HepG2 (cell line): ENCODE results near the gene PHF3. TPM values are rescaled to one million over a fixed set of nuclear protein-coding genes. Genes with fewer than 3 reads are reported as not detected.
A peak's percentile ranks its signal among the peaks of the same experiment; 100 is the strongest.

Experiments
- ATAC-seq: fragments of 200-7000 bp; cut with Tn5 transposase; 3 replicates; pipeline ENCODE4 v1.9.1; 2020; ENCODE audit warnings: mild to moderate bottlenecking, moderate library complexity
- BruUV-seq: library from RNA; stranded (reverse); fragments of 400-500 nt; replicated peaks from 2 replicates; lab custom pipeline; 2021; lab: Mats Ljungman, UMichigan
- CTCF ChIA-PET: fragments of 300-600 bp; formaldehyde crosslinking; extraction: SDS; loops from one replicate; lab custom pipeline; 2021; ENCODE audit warnings: low total read pairs, inconsistent platforms, low intra/inter-chr PET ratio; lab: Yijun Ruan, JAX
- POLR2A ChIA-PET: fragments of 350-600 bp; sonication (Branson Sonifier 250); formaldehyde crosslinking; loops from one replicate; lab custom pipeline; 2020; ENCODE audit warnings: antibody characterized with exemption, inconsistent platforms; lab: Yijun Ruan, JAX
- DNase-seq: peaks from one replicate; pipeline ENCODE4 v3.0.0-alpha.2; 2015; ENCODE audit warnings: low spot score
- FAIRE-seq: peaks from 3 replicates; lab custom pipeline; 2011; peaks lifted over from hg19 to GRCh38; lab: Jason Lieb, UNC
- H2AFZ ChIP-seq: one replicate; pipeline ENCODE4 v1.6.1; 2011; ENCODE audit warnings: low read length, inconsistent platforms
- H3K27ac ChIP-seq: fragments of 300-600 bp; 3 replicates; pipeline ENCODE4 v1.8.0; 2011; ENCODE audit warnings: mixed run types, mild to moderate bottlenecking, mixed read lengths, low read length, inconsistent platforms; ENCODE audit not compliant: insufficient read depth; ENCODE audit errors: extremely low read length
- H3K27me3 ChIP-seq, 2 experiments: fragments of 200-600 bp in 1 of 2; 2 replicates in 1 of 2; 3 replicates in 1 of 2; pipeline versions ENCODE4 v1.6.0 to v1.8.0; 2011; ENCODE audit warnings: low read length in 2 of 2, mild to moderate bottlenecking in 2 of 2, moderate library complexity in 2 of 2, inconsistent platforms in 1 of 2; ENCODE audit not compliant: insufficient read depth in 2 of 2, control insufficient read depth in 1 of 2
- H3K36me3 ChIP-seq, 2 experiments: fragments of 200-600 bp in 1 of 2; replicated peaks in 1 of 2; 2 replicates in 1 of 2; 3 replicates in 1 of 2; pipeline versions ENCODE4 v1.5.1 to v1.8.0; 2011; ENCODE audit warnings: low read length in 2 of 2, inconsistent platforms in 1 of 2; ENCODE audit not compliant: insufficient read depth in 2 of 2, control insufficient read depth in 1 of 2
- H3K4me1 ChIP-seq: 2 replicates; pipeline ENCODE4 v1.5.1; 2012; ENCODE audit warnings: low read length, inconsistent platforms; ENCODE audit not compliant: insufficient read depth
- H3K4me2 ChIP-seq: 2 replicates; pipeline ENCODE4 v1.6.0; 2011; ENCODE audit warnings: low read depth, low read length, inconsistent platforms
- H3K4me3 ChIP-seq, 3 experiments: fragments of 200-600 bp in 1 of 3; sonication (generic), shearing (Covaris generic) in 1 of 3; replicated peaks in 1 of 3; 2 replicates each; pipeline ENCODE4 v1.5.1; 2011 to 2016; ENCODE audit warnings: low read length in 3 of 3, inconsistent platforms in 2 of 3, low read depth in 2 of 3, mild to moderate bottlenecking in 2 of 3, control low read depth in 1 of 3, mixed read lengths in 1 of 3; ENCODE audit not compliant: insufficient read depth in 1 of 3
- H3K79me2 ChIP-seq: one replicate; pipeline ENCODE4 v1.6.1; 2011; ENCODE audit warnings: low read length, inconsistent platforms; ENCODE audit not compliant: insufficient read depth
- H3K9ac ChIP-seq: 2 replicates; pipeline ENCODE4 v1.6.0; 2011; ENCODE audit warnings: mild to moderate bottlenecking, low read depth, low read length, inconsistent platforms; ENCODE audit not compliant: insufficient read depth
- H3K9me3 ChIP-seq: 2 replicates; pipeline ENCODE4 v1.5.1; 2012; ENCODE audit warnings: mild to moderate bottlenecking, low read length
- H4K20me1 ChIP-seq: 2 replicates; pipeline ENCODE4 v1.6.0; 2011; ENCODE audit warnings: inconsistent platforms, mild to moderate bottlenecking, low read length, moderate library complexity; ENCODE audit not compliant: insufficient read depth
- FOXA3 ChIP-seq: IDR thresholded peaks from 2 replicates; pipeline ENCODE4 v1.6.1; 2016; ENCODE audit warnings: missing genetic modification reagents, missing compliant biosample characterization
- FOXJ3 ChIP-seq: sonication (generic); formaldehyde crosslinking; IDR thresholded peaks from 2 replicates; pipeline ENCODE4 v1.4.0; 2020; ENCODE audit warnings: missing genetic modification reagents, mild to moderate bottlenecking, borderline replicate concordance
- HNF4A ChIP-seq: sonication (generic); formaldehyde crosslinking; IDR thresholded peaks from 2 replicates; pipeline ENCODE4 v1.4.0; 2020; ENCODE audit warnings: missing genetic modification reagents
- KAT7 ChIP-seq: IDR thresholded peaks from 2 replicates; pipeline ENCODE4 v1.6.1; 2018; ENCODE audit warnings: borderline replicate concordance, missing compliant biosample characterization
- KLF13 ChIP-seq: sonication (generic); formaldehyde crosslinking; IDR thresholded peaks from 2 replicates; pipeline ENCODE4 v1.4.0; 2020; ENCODE audit warnings: mild to moderate bottlenecking, missing genetic modification reagents
- MAF1 ChIP-seq: sonication (generic); formaldehyde crosslinking; IDR thresholded peaks from 2 replicates; pipeline ENCODE4 v1.5.0; 2020; ENCODE audit warnings: missing genetic modification reagents, borderline replicate concordance
- MAX ChIP-seq: IDR thresholded peaks from 2 replicates; pipeline ENCODE4 v1.6.1; 2012; ENCODE audit warnings: inconsistent platforms
- NFIC ChIP-seq: IDR thresholded peaks from 2 replicates; pipeline ENCODE4 v1.6.1; 2012; ENCODE audit warnings: mild to moderate bottlenecking, low read length, inconsistent platforms
- PHF5A ChIP-seq: IDR thresholded peaks from one replicate; pipeline ENCODE4 v1.6.1; 2018; ENCODE audit warnings: low read depth, missing genetic modification reagents; ENCODE audit not compliant: unreplicated experiment
- THAP8 ChIP-seq: sonication (generic); formaldehyde crosslinking; IDR thresholded peaks from 2 replicates; pipeline ENCODE4 v1.5.1; 2020; ENCODE audit warnings: missing genetic modification reagents, mild to moderate bottlenecking, borderline replicate concordance
- ZKSCAN5 ChIP-seq: sonication (generic); formaldehyde crosslinking; IDR thresholded peaks from 2 replicates; pipeline ENCODE4 v1.5.1; 2020; ENCODE audit warnings: mild to moderate bottlenecking, missing genetic modification reagents
- ZNF354B ChIP-seq: sonication (generic); formaldehyde crosslinking; IDR thresholded peaks from 2 replicates; pipeline ENCODE4 v1.8.0; 2022; ENCODE audit warnings: mild to moderate bottlenecking, missing genetic modification reagents
- in situ Hi-C: cut with HindIII; loops from 2 replicates; pipeline ENCODE4 v1.10.0; 2017; ENCODE audit warnings: low pct_unique_long_range_greater_than_20kb; ENCODE audit not compliant: extremely low pct_ligation_motif_present
- intact Hi-C: fragments of 100-400 bp; cut with micrococcal nuclease; formaldehyde crosslinking; loops from one replicate; pipeline ENCODE4 v1.10.0; 2022; ENCODE audit not compliant: unreplicated experiment
- polyA plus RNA-seq, 8 experiments: library from polyadenylated mRNA; depleted of rRNA in 3 of 8; stranded (reverse) in 7 of 8; unstranded in 1 of 8; fragments of >200 nt; fragmentation: Illumina TruSeq in 4 of 8; extraction: Trizol in 4 of 8; gene quantifications; 2 replicates each; pipeline versions ENCODE4 v1.2.1 to v1.2.3, GENCODE V29; 2011 to 2016; ENCODE audit warnings: low read depth in 4 of 8, missing spikeins in 1 of 8, mixed read lengths in 1 of 8; ENCODE audit not compliant: insufficient read depth in 1 of 8
- total RNA-seq, 5 experiments: library from RNA; depleted of rRNA; stranded (reverse); fragments of >200 nt; fragmentation: Illumina TruSeq; extraction: Trizol; gene quantifications; 2 replicates each; pipeline ENCODE4 v1.2.3, GENCODE V29; 2016; ENCODE audit warnings: low read depth in 1 of 5
- TF ChIP-seq, protein P1 (sequence below): IDR thresholded peaks from 2 replicates; pipeline ENCODE4 v1.6.1; 2018; ENCODE audit warnings: missing genetic modification reagents, mild to moderate bottlenecking, missing compliant biosample characterization
- TF ChIP-seq, protein P2 (sequence below): sonication (generic); IDR thresholded peaks from 2 replicates; pipeline ENCODE4 v1.6.1; 2016; ENCODE audit warnings: low read depth, borderline replicate concordance

Gene PHF3
- total and polyA plus RNA-seq, 2 of the 13 experiments (the other 11 are each of a cell fraction or from before 2014, with no cell fraction given), result 19.8 to 70.4 TPM

DNA sequence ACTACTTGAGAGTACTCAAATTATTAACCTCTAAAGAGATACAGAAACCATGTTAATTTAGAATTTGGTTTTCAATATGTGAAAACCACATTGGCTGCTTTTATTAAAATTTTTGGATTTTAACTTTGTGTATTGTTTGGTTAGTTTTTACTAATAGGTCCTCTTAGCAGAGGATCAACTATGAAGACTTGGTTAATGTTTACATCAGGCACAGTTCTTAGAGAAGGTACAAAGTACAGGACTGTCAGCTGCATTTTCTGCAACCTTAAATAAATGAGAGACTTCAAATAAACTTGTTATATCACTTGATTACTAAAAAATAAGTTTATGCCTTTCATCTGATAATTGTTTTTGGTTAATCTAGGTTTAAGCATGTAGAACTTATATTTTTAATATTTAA, 89.1 kb downstream of the PHF3 start (continued):
- TF ChIP-seq, protein P1, sequence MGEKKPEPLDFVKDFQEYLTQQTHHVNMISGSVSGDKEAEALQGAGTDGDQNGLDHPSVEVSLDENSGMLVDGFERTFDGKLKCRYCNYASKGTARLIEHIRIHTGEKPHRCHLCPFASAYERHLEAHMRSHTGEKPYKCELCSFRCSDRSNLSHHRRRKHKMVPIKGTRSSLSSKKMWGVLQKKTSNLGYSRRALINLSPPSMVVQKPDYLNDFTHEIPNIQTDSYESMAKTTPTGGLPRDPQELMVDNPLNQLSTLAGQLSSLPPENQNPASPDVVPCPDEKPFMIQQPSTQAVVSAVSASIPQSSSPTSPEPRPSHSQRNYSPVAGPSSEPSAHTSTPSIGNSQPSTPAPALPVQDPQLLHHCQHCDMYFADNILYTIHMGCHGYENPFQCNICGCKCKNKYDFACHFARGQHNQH, result no peak
- TF ChIP-seq HNF4A (CRISPR knock-in tag), result peak; percentile 89
- TF ChIP-seq, protein P2, sequence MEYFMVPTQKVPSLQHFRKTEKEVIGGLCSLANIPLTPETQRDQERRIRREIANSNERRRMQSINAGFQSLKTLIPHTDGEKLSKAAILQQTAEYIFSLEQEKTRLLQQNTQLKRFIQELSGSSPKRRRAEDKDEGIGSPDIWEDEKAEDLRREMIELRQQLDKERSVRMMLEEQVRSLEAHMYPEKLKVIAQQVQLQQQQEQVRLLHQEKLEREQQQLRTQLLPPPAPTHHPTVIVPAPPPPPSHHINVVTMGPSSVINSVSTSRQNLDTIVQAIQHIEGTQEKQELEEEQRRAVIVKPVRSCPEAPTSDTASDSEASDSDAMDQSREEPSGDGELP, result peak; percentile 71
- TF ChIP-seq NFIC, result peak; percentile 30; the same call in 1 of the 2 replicates
- peak; percentile 52 for TF ChIP-seq PHF5A (CRISPR knock-in tag)
- TF ChIP-seq KAT7 (CRISPR knock-in tag), result no peak
- TF ChIP-seq FOXJ3, result peak; percentile 39; the same call in 1 of the 2 replicates
- TF ChIP-seq ZKSCAN5, result no peak
- TF ChIP-seq FOXA3 (CRISPR knock-in tag), result peak; percentile 54

DNA sequence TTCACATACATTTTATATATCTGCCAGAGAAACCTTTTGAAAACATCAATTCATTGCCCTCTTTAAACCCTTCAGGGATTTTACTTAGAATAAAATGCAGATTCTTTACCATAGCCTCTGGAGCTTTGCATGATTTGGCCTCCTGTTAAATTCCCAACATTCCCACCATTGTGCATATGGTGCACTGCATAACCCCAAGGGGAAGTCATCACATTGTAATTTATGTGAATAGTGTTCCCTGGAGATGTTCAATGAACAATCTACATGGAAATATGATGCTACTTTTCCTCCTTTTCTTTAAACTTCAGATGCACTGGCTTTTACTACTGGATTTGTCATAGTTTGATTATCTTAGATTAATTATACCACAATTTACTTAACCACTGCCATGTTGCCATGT, 94.7 kb downstream of the PHF3 start:
- POLR2A ChIA-PET, result no interaction called here
- CTCF ChIA-PET, result no interaction called here
- in situ Hi-C loops, result no loop called here
- H4K20me1 ChIP-seq, result no peaks in the 10 kb centered on the region
- intact Hi-C loops, result no loop called here
- H3K9ac ChIP-seq, result no peak overlapping the region
- H3K36me3 ChIP-seq, result peaks cover 0 to 1% of the 10 kb centered on the region in 2 experiments; a peak in 1 of 5 replicates
- no peak for FAIRE-seq
- H3K9me3 ChIP-seq, result no peaks in the 10 kb centered on the region
- no peaks in the 10 kb centered on the region for H3K27me3 ChIP-seq
- no peaks in the 10 kb centered on the region for H3K79me2 ChIP-seq
- no peak overlapping the region for H2AFZ ChIP-seq
- peaks cover 20% of the 10 kb centered on the region for H3K4me1 ChIP-seq
- DNase-seq, result no peak
- H3K4me2 ChIP-seq, result no peak overlapping the region
- TF ChIP-seq ZNF354B (CRISPR knock-in tag) (no peak), NFIC (no peak), KLF13 (CRISPR knock-in tag) (no peak), THAP8 (CRISPR knock-in tag) (no peak), MAF1 (CRISPR knock-in tag) (no peak), MAX (no peak)
- no peak for ATAC-seq
- no peak overlapping the region for H3K27ac ChIP-seq
- BruUV-seq, result no TSS peak
- H3K4me3 ChIP-seq, result no peak overlapping the region
